Measurements from ENCODE around the gene ATP2A2.
"Not testable (repeated sequence)": the region's sequence is repeated elsewhere in the genome, so short reads cannot be mapped to it uniquely, and the experiment has no call there.

The ATP2A2 gene

DNA sequence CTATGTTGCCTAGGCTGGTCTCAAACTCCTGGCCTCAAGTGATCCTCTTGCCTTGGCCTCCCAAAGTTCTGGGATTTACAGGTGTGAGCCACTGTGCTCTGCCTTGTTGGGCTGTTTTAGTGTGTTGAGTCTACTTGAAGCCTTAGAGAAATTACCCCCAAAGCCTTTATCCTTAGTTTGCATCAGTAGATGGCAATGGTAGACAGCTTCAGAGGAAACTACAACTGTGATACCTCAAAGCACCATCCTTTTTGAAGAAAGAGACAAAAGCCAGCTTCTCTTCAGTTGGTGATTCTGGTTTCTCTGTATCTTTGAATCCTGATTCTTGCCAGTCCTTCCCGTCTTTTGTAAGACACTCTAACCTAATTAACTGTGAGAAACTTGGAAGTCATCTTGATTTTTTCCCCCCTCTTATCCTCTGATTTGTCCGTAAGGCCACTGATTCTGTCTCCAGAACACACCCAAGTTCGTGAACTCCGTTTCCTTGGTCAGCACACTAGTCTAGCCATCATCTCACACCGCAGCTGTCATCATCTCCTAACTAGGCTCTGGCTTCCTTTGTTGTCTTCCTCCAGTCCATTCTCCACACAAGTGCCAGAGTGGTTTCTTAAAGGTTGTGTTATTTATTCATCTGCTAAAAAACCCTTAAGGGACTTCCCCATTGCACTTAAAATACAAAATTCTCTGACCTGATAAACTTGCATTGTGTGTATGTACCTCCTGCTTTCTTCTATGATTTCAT, 20.2 kb downstream of the ATP2A2 start:
- FAIRE-seq: no peak

DNA sequence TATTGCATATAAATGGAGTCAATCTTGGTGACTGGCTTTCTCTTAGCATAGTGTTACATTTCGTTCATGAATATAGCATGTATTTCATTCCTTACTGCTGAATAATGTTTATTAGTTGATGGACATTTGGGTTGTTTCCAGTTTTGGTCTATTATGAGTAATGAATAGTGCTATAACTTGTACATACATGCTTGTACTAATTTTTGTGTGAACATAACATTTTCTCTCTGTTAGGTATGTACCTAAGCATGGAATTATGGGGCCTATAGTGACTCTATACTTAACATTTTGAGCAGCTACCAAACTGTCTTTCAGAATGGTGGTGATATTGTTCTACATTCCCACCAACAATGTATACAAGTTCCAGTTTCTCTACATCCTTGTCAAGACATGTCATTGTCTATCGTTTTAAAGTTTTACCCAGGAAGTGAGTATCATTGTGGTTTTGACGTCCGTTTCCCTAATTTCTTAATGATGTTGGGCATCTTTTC, 23.1 kb downstream of the ATP2A2 start:
- no peak for FAIRE-seq

DNA sequence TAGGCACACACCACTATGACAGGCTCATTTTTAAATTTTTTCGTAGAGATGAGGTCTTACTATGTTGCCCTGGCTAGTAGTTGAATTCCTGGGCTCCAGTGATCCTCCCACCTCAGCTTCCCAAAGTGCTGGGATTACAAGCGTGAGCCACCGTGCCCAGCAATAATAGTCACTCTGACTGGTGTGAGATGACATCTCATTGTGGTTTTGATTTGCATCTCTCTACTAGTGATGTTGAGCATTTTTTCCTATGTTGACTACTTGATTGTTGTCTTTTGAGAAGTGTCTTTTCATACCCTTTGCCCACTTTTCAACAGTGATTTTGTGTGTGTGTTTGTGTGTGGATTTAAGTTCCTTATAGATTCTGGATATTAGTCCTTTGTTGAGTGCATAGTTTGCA, 26.3 kb downstream of the ATP2A2 start:
- FAIRE-seq: no peak

DNA sequence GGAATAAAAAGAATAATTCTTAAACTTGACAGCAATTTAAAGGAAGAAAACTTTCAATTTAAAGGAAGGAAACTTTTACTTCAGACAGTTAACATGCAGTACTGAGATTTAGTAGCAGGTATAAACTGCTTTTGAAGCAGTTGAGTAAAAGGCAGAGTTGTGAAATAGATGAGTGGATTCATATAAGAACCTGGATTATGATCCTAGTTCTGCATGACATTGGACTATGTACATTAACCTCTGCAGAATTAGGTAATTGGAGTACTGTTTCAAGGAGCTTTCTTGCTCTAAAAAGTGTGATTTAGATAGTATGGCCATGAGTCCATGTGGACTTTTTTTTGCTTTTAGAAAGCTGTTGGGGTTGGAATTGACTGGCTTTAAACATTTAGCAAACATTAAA, 29.7 kb downstream of the ATP2A2 start:
- FAIRE-seq: no peak

DNA sequence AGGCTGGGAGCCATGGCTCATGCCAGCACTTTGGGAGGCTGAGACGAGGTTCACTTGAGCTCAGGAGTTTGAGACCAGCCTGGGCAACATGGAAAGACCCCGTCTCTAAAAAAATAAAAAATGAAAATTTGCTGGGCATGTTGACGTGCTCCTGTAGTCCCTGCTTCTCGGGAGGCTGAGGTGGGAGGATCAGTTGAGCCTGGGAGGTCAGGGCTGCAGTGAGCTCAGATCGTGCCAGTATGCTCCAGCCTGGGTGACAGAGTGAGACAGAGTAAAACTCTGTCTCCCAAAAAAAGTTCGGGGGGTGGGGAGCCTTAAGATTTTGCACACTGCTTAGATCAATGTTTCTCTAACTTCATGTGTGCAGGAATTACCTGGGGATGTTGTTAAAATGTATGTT, 30.9 kb downstream of the ATP2A2 start:
- no peak for FAIRE-seq

DNA sequence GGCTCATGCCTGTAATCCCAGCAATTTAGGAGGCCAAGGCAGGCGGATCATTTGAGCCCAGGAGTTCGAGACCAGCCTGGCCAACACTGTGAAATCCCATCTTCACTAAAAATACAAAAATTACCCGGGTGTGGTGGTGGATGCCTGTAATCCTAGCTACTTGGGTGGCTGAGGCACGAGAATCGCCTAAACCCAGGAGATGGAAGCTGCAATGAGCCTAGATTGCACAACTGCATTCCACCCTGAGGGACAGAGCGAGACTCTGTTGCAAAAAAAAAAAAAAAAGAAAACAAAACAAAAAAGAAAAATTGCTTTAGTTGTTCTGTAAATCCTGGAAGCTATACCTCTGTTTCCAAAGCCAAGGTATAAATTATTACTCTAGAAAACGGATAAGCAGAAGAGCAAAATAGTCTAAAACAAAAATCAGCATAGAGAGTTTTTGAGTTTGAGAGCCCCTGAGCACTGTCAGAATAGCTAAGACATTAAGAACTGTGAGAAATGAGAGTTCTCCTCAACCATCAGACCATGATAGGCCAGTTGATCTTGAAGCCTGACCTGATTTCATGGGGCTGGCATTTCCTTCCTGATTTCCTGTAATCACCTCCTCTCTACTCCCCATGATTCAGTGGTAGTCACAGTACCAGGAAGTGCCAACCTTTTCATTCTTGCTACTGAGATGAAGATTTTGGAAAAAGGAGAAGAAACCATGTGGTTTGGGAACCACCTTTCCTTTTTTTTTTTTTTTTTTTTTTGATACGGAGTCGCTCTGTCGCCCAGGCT, 31.7 kb downstream of the ATP2A2 start:
- FAIRE-seq: no peak

DNA sequence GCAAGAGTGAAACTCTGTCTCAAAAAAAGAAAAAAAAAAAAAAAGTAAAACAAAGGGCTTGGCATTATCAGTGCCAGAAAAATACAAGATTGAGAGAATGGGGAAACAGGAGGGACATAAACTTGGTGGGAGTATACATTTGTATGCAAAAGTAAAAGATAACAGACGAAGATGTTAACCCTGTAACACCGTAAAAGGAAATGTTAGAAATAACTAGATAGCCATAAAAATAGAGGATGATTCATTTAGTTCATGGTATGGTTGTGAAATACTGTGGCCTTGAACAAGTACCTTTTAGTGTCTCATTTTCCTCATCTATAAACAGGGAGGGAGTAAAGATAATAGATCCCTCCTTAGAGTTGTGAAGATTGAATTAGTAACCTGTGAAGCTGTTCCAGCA, 33.3 kb downstream of the ATP2A2 start:
- no peak for FAIRE-seq

DNA sequence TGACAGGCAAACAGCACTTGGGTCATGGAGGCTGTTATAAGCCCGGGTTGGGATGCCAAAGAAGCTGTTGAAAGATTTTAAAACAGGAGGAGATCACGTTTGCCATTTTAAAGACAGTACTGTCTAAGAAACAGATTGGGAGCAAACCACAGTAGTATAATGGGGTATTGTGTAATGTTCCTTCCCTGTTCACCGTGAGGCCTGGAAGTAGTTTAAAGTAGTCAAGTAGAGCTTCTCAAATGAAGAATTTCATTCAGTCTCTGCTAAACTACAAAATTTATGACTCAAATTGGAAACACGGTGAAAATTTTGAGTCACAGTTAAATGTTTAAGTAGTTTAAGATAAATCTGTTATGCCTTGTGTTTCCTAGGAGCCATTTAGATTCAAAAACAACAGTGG, 35.8 kb downstream of the ATP2A2 start:
- no peak for FAIRE-seq

DNA sequence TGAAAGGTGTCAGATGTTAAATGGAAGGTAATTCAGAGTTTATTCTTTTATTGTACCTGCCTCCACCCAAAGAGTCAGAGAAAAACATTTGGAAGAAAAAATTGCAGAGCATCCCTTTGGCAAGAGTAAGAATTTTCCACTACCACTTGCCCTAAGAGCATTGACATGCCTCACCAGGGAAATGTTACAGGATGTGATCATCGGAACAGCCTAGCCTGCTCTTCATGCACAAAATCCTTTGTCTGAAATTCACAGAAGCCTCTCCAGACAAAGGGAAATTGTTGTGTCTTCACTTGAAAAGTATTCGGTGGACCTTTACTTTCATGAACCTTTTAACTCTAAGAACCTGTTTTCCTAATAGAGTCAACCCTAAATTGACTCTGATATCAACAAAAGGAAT, 36.9 kb downstream of the ATP2A2 start:
- FAIRE-seq: no peak

DNA sequence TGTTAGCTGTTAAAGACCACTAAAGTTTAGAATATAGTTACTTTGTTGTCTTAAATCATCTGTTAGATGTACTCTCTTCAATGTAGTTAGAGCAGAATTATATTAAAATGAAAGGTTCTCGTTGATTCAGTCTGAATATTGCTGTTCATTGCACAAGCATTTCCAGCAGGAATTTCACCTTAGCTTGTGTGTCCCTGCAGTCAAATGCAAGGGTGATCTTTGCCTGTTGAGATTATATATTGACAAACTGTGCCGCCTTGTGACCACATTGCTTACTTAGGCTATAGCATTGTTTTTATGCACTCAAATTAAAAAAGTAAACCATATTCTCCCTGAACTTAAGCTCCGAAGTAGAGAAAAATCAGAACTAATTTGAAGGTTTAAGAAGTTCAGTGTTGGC, 39.5 kb downstream of the ATP2A2 start:
- FAIRE-seq: no peak

DNA sequence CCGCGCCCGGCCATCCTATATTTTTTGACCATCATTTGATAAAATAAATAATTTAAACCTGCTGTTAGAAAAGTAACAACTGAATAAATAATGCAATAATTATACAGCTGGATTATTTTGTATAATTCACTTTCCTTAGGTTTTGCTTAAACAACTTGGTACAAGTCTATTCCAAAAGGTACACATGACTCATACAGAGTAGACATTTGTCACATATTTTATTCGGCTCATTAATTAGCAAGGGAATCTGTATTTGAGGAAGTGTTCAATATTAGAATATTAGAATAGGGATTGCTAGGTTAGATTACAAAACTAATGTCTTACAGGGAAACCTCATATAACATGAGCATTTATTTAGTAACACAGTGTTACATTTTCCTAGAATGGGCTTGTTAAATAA, 48.7 kb downstream of the ATP2A2 start:
- FAIRE-seq: no peak

DNA sequence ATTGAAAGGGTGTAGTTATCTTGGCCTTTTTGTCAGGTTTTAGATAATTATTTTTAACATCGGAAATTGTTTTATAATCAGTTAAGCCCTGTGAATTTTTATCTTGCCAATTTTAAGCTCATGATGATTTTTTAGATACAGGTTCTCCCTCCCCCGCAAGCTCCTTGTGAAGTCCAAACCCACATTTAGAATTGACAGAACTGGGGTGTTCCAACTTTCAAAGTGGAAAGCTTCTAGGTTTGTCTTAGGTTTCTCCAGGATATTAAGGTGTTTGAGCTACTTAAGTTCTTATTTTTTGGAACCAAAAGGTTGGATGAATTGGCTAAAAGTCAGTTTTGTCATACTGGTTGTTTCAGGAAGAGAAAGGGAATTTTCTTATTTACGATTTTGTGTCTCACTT, 49.1 kb downstream of the ATP2A2 start:
- FAIRE-seq: no peak

DNA sequence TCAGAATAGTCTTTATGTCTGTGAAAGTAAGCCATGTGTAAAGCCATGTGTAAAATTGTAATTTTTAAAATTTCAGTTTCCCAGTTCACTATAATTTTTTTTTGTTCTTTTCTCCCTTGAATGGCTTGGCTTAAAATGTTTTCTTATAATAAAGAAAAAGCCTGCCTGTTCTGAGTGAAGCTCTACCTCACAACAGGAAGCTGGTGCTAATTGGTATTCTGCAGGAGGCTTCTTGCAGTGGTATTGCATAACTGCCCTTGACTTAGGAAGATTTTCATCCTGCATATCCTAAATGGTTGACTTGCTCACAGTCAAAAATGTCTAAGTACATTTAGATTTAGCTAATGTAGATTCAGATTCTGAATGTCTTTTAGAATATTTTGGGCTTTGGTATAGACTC, 49.5 kb downstream of the ATP2A2 start:
- no peak for FAIRE-seq

DNA sequence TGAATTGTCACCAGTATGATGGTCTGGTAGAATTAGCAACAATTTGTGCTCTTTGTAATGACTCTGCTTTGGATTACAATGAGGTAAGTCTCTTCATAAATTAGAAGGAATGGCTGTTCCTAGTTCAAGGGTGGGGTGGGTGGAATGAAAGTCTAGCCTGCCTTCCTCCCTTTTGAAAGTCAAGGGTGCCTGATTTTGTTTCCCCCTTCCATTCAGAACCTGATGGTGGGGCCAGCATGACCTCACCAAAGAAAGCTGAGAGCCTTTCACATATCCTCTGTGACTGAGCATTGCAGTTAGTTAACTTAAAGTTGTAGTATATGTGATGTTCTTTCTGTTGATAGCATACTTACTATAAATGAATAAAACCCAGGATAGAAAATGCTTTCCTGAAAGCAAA, 52.2 kb downstream of the ATP2A2 start:
- FAIRE-seq: no peak

DNA sequence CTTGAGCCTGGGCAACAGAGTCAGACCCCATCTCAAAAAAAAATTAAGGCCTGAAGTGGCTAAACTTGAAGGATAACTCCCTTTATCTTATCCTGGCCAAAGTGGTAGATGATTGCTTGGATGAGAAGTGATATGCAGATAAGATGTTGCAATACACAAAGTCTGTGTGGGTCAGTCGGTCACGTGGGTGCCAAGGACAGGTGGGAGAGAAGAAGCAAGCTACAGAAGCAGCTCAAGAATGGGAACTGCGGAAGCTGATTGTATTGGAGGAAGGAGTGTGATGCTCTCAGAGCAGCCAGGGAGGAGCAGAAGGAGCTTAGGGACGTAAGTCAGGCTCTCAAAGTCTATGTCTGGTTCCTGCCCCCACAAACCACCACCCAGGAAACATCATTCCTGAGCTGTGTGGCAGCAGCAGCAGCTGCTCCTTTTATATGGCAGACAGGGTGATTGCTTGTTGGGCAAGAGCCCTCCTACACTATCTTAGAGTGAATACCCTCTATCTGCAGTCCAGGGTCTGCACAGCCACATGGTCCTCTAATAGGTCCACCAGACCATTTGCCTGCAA, 54.5 kb downstream of the ATP2A2 start:
- no peak for FAIRE-seq

DNA sequence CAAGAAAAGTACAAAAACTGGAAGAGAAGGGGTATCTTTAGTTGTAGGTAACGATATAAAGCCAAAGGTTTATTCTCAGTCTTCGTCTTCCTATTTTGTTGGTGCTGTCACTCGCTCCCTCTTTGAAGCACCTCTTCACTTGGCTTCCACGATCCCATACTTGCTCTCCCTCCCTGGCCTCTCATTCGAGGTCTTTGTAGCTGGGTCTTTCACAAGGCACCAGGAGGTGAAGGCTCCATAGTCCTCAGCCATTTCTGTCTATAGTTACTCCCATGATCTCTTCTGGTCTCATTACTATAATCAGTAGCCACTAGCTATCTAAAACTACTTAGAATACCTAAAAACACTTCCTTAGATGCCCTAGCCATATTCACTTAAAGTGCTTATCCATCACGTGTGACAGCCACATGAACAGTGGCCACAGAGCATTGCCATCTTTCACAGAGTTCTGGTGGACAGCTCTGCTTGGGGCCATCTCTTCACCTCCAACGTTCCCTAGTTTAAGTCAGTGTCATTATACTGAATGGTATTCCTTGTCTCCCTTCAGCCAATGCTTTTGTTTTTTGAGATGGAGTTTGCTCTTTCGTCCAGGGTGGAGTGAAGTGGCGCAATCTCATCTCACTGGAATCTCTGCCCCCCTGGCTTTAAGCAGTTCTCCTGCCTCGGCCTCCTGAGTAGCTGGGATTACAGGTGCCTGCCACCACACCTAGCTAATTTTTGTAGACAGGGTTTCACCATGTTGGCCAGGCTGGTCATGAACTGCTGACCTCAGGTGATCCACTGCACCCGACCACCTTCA, 57.1 kb downstream of the ATP2A2 start:
- FAIRE-seq: no peak

DNA sequence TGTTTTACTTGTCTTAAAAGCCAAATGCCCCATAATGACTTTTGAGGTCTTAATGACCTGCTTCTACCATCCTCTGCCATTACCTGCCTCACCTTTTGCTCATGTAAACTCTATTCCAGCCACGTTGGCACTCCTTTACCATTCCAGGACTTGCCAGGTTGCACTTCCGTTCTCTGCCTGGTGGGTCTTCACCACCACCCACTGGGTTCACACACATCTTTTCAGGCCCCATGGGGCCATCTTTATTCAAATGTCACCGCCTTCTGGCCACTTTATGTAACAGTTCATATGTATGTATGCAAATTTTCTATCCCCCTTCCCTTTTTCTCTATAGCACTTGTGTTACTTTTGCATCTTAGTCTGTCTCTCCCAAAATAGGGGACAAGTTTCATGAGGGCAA, 57.7 kb downstream of the ATP2A2 start:
- no peak for FAIRE-seq

DNA sequence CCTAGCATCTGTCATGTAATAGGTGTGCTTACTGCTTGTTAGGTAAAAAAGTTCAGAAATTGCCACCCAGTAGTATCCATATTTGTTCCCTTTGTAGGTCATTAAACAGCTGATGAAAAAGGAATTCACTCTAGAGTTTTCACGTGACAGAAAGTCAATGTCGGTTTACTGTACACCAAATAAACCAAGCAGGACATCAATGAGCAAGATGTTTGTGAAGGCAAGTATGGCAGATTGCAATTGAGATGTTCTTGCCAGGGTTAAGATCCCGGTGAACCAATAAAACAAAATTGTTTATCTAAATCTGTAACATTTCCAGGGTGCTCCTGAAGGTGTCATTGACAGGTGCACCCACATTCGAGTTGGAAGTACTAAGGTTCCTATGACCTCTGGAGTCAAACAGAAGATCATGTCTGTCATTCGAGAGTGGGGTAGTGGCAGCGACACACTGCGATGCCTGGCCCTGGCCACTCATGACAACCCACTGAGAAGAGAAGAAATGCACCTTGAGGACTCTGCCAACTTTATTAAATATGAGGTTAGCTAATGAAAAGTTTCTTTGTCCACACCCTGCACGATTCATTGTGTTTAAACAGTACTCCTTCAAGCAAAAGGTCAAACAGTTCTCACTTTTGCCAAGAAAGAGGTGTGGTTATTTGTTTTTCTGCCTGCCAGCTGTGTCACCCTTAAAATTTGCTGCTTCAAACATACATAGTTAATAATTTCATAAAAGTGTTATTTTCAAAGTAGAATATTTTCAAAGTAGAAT, 58.3 kb downstream of the ATP2A2 start:
- no peak for FAIRE-seq

DNA sequence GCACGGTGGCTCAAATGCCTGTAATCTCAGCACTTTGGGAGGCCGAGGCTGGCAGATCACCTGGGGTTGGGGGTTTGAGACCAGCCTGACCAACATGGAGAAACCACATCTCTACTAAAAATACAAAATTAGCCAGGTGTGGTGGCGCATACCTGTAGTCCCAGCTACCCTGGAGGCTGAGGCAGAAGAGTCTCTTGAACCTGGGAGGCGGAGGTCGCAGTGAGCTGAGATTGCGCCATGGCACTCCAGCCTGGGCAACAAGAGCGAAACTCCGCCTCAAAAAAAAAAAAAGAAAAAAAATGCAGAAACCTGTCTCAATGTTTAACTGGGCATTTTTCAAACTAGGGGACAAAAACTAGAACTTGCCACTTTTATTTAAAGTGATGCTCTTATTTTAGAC, 59.2 kb downstream of the ATP2A2 start:
- FAIRE-seq: not testable (repeated sequence)

DNA sequence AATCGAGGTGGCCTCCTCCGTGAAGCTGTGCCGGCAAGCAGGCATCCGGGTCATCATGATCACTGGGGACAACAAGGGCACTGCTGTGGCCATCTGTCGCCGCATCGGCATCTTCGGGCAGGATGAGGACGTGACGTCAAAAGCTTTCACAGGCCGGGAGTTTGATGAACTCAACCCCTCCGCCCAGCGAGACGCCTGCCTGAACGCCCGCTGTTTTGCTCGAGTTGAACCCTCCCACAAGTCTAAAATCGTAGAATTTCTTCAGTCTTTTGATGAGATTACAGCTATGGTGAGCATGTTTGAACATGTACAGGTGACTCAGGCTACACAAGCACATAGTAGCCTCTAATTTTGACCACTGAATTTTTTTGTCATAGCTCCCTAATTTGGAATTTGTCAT, 59.7 kb downstream of the ATP2A2 start:
- no peak for FAIRE-seq

DNA sequence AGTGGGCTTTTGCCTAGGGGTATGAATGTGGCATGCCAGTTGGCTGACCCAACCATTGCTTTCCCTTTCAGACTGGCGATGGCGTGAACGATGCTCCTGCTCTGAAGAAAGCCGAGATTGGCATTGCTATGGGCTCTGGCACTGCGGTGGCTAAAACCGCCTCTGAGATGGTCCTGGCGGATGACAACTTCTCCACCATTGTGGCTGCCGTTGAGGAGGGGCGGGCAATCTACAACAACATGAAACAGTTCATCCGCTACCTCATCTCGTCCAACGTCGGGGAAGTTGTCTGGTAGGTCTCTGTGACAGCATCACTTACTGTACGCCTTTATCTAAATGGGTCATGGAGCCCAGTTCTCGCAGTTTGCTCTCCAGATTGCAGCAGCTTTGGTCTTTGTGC, 61.1 kb downstream of the ATP2A2 start:
- FAIRE-seq: no peak

DNA sequence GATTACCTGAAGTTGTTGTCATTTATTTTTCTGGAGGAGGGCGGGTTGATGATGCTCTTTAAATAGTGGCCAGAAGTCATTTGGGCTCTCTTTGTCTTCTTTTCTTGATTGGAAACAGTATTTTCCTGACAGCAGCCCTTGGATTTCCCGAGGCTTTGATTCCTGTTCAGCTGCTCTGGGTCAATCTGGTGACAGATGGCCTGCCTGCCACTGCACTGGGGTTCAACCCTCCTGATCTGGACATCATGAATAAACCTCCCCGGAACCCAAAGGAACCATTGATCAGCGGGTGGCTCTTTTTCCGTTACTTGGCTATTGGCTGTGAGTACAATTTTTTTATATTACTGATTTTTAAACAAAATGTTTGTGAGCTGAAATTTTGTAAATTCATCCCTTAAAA, 62.1 kb downstream of the ATP2A2 start:
- FAIRE-seq: no peak

All from TTC549 (cell line).